Measurements from ENCODE around the gene CALCOCO2. TPM values are rescaled to one million over a fixed set of nuclear protein-coding genes. Genes with fewer than 3 reads are reported as not detected.

The CALCOCO2 gene
- total and polyA plus RNA-seq, 2 of the 13 experiments (the other 11 are each of a cell fraction or from before 2014, with no cell fraction given), result 72.9 to 111 TPM

DNA sequence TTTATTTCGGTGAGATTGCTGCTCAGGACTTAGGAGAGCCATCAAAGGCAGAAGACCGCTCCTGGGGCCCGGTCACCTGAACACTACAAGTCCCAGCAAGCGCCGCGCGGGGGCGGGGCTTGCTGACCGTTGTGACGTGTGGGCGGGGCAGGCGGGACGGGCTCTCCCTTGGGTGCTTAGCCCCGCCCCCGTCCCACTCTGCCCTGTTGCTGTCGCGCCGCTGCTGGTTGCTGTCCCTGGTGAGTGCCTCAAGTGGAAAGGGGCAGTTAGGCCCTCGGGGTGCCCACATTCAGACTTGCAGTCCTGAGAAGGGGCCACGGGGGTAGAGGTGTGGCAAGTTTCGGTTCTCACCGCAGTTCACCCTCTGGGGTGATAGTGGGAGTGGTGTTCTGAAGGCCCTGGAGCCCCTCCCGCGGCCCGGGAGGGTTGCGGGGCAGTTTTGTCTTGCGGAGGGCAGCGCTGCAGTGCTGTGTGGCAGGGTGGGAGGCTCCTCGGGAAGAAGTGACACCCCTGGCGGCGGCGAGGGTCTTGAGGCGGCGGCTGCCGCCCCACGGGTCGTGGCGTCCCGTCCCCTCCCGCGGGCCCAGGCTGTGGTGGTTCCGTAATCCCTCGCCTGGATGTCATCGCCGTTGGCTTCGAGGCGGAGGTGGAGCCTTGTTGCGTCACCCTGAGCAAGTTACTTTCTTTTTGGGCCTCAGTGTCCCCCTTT lies at the start of gene CALCOCO2 (continued):
- TF ChIP-seq, protein P1, sequence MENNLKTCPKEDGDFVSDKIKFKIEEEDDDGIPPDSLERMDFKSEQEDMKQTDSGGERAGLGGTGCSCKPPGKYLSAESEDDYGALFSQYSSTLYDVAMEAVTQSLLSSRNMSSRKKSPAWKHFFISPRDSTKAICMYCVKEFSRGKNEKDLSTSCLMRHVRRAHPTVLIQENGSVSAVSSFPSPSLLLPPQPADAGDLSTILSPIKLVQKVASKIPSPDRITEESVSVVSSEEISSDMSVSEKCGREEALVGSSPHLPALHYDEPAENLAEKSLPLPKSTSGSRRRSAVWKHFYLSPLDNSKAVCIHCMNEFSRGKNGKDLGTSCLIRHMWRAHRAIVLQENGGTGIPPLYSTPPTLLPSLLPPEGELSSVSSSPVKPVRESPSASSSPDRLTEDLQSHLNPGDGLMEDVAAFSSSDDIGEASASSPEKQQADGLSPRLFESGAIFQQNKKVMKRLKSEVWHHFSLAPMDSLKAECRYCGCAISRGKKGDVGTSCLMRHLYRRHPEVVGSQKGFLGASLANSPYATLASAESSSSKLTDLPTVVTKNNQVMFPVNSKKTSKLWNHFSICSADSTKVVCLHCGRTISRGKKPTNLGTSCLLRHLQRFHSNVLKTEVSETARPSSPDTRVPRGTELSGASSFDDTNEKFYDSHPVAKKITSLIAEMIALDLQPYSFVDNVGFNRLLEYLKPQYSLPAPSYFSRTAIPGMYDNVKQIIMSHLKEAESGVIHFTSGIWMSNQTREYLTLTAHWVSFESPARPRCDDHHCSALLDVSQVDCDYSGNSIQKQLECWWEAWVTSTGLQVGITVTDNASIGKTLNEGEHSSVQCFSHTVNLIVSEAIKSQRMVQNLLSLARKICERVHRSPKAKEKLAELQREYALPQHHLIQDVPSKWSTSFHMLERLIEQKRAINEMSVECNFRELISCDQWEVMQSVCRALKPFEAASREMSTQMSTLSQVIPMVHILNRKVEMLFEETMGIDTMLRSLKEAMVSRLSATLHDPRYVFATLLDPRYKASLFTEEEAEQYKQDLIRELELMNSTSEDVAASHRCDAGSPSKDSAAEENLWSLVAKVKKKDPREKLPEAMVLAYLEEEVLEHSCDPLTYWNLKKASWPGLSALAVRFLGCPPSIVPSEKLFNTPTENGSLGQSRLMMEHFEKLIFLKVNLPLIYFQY (CRISPR knock-in tag; IDR thresholded peaks at IDR 0.05; ENCODE audit: borderline replicate concordance), result 0 out of 2 replicates have a peak, but pooled peaks have one; percentile 38
- peak; percentile 83 for TF ChIP-seq IKZF5 (CRISPR knock-in tag; IDR thresholded peaks at IDR 0.05)
- no peak for TF ChIP-seq SP140L (CRISPR knock-in tag; IDR thresholded peaks at IDR 0.05; ENCODE audit: borderline replicate concordance)
- peak; percentile 89; the same call in 1 of the 2 replicates for TF ChIP-seq ZNF567 (CRISPR knock-in tag; IDR thresholded peaks at IDR 0.05; ENCODE audit: borderline replicate concordance)
- TF ChIP-seq ATF7-NPFF (CRISPR knock-in tag; IDR thresholded peaks at IDR 0.05; ENCODE audit: low read depth), result peak; percentile 95
- peak; percentile 35 for TF ChIP-seq TBL1XR1 (IDR thresholded peaks at IDR 0.05; ENCODE audit: borderline replicate concordance, low read length, partially characterized antibody)
- TF ChIP-seq, protein P2, sequence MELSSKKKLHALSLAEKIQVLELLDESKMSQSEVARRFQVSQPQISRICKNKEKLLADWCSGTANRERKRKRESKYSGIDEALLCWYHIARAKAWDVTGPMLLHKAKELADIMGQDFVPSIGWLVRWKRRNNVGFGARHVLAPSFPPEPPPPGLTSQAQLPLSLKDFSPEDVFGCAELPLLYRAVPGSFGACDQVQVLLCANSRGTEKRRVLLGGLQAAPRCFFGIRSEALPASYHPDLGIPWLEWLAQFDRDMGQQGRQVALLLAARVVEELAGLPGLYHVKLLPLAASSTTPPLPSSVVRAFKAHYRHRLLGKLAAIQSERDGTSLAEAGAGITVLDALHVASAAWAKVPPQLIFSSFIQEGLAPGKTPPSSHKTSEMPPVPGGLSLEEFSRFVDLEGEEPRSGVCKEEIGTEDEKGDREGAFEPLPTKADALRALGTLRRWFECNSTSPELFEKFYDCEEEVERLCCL (CRISPR knock-in tag; IDR thresholded peaks at IDR 0.05; ENCODE audit: borderline replicate concordance), result peak; percentile 77; the same call in 1 of the 2 replicates
- TF ChIP-seq ZNF660 (CRISPR knock-in tag; IDR thresholded peaks at IDR 0.05; ENCODE audit: borderline replicate concordance, low read depth), result 0 out of 2 replicates have a peak, but pooled peaks have one; percentile 81
- TF ChIP-seq ATF7 (IDR thresholded peaks at IDR 0.05), result 0 out of 2 replicates have a peak, but pooled peaks have one; percentile 26
- TF ChIP-seq ATF7 (CRISPR knock-in tag; IDR thresholded peaks at IDR 0.05), result no peak
- TF ChIP-seq, protein P3, sequence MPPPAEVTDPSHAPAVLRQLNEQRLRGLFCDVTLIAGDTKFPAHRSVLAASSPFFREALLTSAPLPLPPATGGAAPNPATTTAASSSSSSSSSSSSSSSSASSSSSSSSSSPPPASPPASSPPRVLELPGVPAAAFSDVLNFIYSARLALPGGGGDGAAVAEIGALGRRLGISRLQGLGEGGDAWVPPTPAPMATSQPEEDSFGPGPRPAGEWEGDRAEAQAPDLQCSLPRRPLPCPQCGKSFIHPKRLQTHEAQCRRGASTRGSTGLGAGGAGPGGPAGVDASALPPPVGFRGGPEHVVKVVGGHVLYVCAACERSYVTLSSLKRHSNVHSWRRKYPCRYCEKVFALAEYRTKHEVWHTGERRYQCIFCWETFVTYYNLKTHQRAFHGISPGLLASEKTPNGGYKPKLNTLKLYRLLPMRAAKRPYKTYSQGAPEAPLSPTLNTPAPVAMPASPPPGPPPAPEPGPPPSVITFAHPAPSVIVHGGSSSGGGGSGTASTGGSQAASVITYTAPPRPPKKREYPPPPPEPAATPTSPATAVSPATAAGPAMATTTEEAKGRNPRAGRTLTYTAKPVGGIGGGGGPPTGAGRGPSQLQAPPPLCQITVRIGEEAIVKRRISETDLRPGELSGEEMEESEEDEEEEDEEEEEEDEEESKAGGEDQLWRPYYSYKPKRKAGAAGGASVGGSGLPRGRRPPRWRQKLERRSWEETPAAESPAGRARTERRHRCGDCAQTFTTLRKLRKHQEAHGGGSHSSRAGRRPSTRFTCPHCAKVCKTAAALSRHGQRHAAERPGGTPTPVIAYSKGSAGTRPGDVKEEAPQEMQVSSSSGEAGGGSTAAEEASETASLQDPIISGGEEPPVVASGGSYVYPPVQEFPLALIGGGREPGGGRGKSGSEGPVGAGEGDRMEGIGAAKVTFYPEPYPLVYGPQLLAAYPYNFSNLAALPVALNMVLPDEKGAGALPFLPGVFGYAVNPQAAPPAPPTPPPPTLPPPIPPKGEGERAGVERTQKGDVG (CRISPR knock-in tag; IDR thresholded peaks at IDR 0.05; ENCODE audit: borderline replicate concordance), result peak; percentile 86
- TF ChIP-seq, protein P4, sequence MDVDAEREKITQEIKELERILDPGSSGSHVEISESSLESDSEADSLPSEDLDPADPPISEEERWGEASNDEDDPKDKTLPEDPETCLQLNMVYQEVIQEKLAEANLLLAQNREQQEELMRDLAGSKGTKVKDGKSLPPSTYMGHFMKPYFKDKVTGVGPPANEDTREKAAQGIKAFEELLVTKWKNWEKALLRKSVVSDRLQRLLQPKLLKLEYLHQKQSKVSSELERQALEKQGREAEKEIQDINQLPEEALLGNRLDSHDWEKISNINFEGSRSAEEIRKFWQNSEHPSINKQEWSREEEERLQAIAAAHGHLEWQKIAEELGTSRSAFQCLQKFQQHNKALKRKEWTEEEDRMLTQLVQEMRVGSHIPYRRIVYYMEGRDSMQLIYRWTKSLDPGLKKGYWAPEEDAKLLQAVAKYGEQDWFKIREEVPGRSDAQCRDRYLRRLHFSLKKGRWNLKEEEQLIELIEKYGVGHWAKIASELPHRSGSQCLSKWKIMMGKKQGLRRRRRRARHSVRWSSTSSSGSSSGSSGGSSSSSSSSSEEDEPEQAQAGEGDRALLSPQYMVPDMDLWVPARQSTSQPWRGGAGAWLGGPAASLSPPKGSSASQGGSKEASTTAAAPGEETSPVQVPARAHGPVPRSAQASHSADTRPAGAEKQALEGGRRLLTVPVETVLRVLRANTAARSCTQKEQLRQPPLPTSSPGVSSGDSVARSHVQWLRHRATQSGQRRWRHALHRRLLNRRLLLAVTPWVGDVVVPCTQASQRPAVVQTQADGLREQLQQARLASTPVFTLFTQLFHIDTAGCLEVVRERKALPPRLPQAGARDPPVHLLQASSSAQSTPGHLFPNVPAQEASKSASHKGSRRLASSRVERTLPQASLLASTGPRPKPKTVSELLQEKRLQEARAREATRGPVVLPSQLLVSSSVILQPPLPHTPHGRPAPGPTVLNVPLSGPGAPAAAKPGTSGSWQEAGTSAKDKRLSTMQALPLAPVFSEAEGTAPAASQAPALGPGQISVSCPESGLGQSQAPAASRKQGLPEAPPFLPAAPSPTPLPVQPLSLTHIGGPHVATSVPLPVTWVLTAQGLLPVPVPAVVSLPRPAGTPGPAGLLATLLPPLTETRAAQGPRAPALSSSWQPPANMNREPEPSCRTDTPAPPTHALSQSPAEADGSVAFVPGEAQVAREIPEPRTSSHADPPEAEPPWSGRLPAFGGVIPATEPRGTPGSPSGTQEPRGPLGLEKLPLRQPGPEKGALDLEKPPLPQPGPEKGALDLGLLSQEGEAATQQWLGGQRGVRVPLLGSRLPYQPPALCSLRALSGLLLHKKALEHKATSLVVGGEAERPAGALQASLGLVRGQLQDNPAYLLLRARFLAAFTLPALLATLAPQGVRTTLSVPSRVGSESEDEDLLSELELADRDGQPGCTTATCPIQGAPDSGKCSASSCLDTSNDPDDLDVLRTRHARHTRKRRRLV (CRISPR knock-in tag; IDR thresholded peaks at IDR 0.05), result peak; percentile 90
